IgD-negative memory B cell (primary cell): ENCODE measurements around the gene SPTLC1. TPM values are rescaled to one million over a fixed set of nuclear protein-coding genes. Genes with fewer than 3 reads are reported as not detected.
"Not testable (repeated sequence)": the region's sequence is repeated elsewhere in the genome, so short reads cannot be mapped to it uniquely, and the experiment has no call there.

ENCODE experiments used
- H3K27ac Mint-ChIP-seq, 3 donors: one replicate each; pipeline ENCODE4 v1.8.0; 2020 to 2022; ENCODE audit warnings: mild to moderate bottlenecking in 3 of 3, mixed read lengths in 3 of 3, moderate library complexity in 1 of 3
- H3K27me3 Mint-ChIP-seq: one replicate; pipeline ENCODE4 v1.8.0; 2021; ENCODE audit warnings: mixed read lengths
- H3K36me3 Mint-ChIP-seq: one replicate; pipeline ENCODE4 v1.8.0; 2020; ENCODE audit warnings: mild to moderate bottlenecking, mixed read lengths
- H3K4me1 Mint-ChIP-seq, 3 donors: one replicate each; pipeline ENCODE4 v1.8.0; 2020 to 2022; ENCODE audit warnings: mixed read lengths in 3 of 3, mild to moderate bottlenecking in 1 of 3
- H3K4me3 Mint-ChIP-seq, 4 donors: one replicate each; pipeline ENCODE4 v1.8.0; 2020 to 2022; ENCODE audit warnings: mild to moderate bottlenecking in 4 of 4, mixed read lengths in 4 of 4, moderate library complexity in 3 of 4
- H3K9me3 Mint-ChIP-seq, 3 donors: one replicate each; pipeline ENCODE4 v1.8.0; 2020 to 2021; ENCODE audit warnings: mixed read lengths in 3 of 3, mild to moderate bottlenecking in 1 of 3
- polyA plus RNA-seq: library from polyadenylated mRNA; unstranded; fragments of 300-500 nt; fragmentation: Illumina TruSeq; gene quantifications from one replicate; pipeline ENCODE4 v1.2.3, GENCODE V29; 2021

The SPTLC1 gene
- polyA plus RNA-seq, 1 donor from 2014 or later, result 26.7 TPM

DNA sequence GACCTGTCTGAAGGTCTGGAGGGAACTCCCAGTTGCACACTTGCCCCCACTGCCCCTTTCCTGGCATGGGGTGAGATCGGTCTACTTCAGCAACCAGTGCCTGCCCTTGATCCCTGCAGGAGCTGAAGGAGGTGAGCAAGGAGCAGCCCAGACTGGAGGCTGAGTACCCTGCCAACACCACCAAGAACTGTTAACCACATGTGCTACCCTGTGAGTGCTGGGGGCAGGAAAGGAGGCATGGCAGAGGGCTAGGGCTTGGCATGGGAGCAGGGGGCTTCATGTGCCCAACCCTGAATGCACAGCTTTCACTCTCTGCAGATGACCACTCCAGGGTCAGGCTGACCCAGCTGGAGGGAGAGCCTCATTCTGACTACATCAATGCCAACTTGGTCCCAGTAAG lies 17.3 kb upstream of the SPTLC1 start:
- Mint-ChIP-seq H3K27ac (no peak overlapping the region), H3K4me3 (no peak overlapping the region), H3K9me3 (peaks cover 0 to 6% (median 0%) of the 10 kb centered on the region in 3 donors), H3K36me3 (no peaks in the 10 kb centered on the region), H3K4me1 (peaks cover 4 to 8% (median 6%) of the 10 kb centered on the region in 3 donors), H3K27me3 (peaks cover 12% of the 10 kb centered on the region)

DNA sequence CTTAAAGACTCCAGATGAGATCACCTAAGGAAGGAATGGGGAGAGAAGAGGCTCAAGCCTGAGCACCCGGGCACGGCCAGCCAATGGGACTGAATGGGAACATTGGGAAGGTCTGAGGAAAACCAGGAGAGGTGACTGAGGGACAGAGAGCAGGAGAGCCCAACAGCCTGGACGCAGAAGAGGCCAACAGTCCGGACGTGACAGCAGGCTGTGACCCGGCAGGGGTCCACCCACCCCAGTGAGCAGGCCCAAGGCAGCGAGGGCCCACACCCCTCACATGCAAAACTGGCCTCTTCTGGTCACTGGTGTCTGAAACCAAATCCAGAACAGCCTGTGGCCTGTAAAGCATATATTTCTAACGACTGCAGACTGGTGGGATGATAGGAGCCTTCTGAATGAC lies 7.6 kb upstream of the SPTLC1 start:
- Mint-ChIP-seq H3K27me3 (peaks cover 3% of the 10 kb centered on the region), H3K9me3 (no peaks in the 10 kb centered on the region), H3K36me3 (no peaks in the 10 kb centered on the region), H3K4me1 (no peaks in the 10 kb centered on the region), H3K27ac (no peak overlapping the region), H3K4me3 (no peak overlapping the region)

DNA sequence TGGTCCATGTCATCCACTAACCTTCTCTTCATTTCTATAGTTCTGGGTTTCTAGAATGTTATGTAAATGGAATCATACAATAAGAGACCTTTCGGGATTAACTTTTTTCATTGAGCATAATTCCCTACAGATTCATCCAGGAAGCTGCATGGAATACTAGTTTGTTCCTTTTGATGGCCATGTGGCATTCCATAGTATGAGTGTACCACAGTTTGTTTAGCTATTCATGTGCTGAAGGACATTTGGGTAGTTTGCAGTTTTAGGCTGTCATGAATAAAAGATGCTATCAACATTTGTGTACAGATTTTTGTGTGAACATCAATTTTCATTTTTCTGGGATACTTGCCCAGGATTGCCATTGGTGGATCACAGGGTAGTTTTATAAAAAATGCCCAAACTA lies 6.8 kb upstream of the SPTLC1 start:
- Mint-ChIP-seq H3K9me3 (no peaks in the 10 kb centered on the region), H3K27me3 (peaks cover 3% of the 10 kb centered on the region), H3K4me1 (no peaks in the 10 kb centered on the region), H3K27ac (no peak overlapping the region), H3K4me3 (no peak overlapping the region), H3K36me3 (no peaks in the 10 kb centered on the region)

DNA sequence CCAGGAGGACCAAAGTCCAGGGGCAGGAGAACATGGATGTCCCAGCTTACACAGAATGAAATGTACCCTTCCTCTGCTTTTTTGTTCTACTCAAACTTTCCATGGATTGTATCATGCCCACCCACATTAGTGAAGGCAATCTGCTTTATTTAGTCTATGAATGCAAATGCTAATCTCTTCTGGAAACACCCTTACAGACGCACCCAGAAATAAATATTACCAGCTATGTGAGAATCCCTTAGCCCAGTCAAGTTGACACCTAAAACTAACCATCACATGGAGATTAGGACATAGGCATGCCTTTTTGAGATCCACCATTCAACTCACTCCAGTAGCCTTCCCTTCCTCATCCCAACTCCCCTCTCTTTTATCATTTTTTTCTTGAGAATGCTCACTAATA lies 6.1 kb upstream of the SPTLC1 start:
- H3K27ac Mint-ChIP-seq, result no peak overlapping the region
- no peaks in the 10 kb centered on the region for H3K4me1 Mint-ChIP-seq
- H3K27me3 Mint-ChIP-seq, result peaks cover 3% of the 10 kb centered on the region
- no peaks in the 10 kb centered on the region for H3K9me3 Mint-ChIP-seq
- H3K36me3 Mint-ChIP-seq, result no peaks in the 10 kb centered on the region
- no peak overlapping the region for H3K4me3 Mint-ChIP-seq

DNA sequence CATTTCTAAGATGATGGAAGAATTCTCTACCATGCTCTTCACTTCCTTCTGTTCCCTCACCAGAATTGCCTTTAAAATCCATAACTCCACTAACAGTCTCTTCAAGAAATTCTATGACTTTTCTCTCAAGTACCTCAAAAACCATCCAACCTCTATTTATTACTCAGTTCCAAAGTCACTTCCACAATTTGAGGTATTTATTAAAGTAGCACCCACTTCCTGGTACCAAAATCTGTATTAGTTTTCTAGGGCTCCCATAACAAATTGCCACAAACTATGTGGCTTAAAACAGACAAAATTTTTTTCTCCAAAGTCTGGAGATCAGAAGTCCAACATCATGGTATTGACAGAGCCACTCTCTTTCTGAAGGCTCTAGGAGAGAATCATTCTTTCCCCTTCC lies 4.9 kb upstream of the SPTLC1 start:
- H3K27me3 Mint-ChIP-seq, result peaks cover 3% of the 10 kb centered on the region
- peaks cover 3% of the 10 kb centered on the region for H3K36me3 Mint-ChIP-seq
- peak overlapping the region in 1 of 4 donors; percentile 72 for H3K4me3 Mint-ChIP-seq
- H3K4me1 Mint-ChIP-seq, result peaks cover 3 to 8% (median 3%) of the 10 kb centered on the region in 3 donors
- peak overlapping the region in 1 of 3 donors; percentile 27 for H3K27ac Mint-ChIP-seq
- H3K9me3 Mint-ChIP-seq, result no peaks in the 10 kb centered on the region

DNA sequence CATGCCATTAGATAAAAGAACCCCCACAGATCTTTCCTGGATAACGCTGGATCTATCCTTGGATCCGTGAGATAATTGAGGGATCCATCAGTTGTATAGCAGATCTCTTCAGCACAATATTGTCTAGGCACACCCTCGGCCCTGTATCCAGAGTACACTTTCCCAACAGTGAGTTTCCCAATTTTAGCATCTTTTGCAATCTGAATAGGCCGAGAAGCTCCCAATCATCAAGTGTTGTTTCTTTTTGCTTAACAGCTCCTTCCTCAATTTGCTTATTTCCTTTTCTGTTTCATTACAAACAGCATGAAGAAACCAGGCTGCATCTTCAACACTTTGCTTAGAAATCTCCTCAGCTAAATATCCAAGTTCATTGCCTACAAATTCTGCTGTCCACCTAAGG lies 4.4 kb upstream of the SPTLC1 start:
- Mint-ChIP-seq H3K27ac (peak overlapping the region in 1 of 3 donors; percentile 27), H3K4me3 (peak overlapping the region in 1 of 4 donors; percentile 72), H3K27me3 (peaks cover 3% of the 10 kb centered on the region), H3K4me1 (peaks cover 6 to 10% (median 6%) of the 10 kb centered on the region in 3 donors), H3K9me3 (no peaks in the 10 kb centered on the region), H3K36me3 (peaks cover 4% of the 10 kb centered on the region)

DNA sequence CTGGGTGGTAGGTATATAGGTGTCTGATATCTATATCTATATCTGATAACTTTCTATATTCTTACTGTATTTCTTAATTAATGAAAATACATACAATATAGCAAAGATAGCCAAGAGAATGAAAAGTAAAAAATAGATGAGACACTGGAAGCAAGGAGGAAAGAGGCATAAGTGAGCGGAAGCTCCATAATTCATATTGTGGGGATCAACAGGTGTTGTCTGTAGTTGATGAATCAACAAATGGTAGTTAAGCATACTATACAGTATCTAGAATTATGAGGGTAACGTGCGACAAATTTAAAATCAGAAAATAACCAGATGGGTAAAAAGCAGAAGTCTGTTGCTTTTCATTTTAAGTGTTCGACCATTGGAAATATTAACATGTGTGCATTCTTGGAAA lies 7.1 kb downstream of the SPTLC1 start:
- Mint-ChIP-seq H3K27me3 (no peaks in the 10 kb centered on the region), H3K36me3 (peaks cover 7% of the 10 kb centered on the region), H3K4me3 (no peak overlapping the region), H3K9me3 (no peaks in the 10 kb centered on the region), H3K4me1 (peaks cover 6 to 19% (median 16%) of the 10 kb centered on the region in 3 donors), H3K27ac (no peak overlapping the region)

DNA sequence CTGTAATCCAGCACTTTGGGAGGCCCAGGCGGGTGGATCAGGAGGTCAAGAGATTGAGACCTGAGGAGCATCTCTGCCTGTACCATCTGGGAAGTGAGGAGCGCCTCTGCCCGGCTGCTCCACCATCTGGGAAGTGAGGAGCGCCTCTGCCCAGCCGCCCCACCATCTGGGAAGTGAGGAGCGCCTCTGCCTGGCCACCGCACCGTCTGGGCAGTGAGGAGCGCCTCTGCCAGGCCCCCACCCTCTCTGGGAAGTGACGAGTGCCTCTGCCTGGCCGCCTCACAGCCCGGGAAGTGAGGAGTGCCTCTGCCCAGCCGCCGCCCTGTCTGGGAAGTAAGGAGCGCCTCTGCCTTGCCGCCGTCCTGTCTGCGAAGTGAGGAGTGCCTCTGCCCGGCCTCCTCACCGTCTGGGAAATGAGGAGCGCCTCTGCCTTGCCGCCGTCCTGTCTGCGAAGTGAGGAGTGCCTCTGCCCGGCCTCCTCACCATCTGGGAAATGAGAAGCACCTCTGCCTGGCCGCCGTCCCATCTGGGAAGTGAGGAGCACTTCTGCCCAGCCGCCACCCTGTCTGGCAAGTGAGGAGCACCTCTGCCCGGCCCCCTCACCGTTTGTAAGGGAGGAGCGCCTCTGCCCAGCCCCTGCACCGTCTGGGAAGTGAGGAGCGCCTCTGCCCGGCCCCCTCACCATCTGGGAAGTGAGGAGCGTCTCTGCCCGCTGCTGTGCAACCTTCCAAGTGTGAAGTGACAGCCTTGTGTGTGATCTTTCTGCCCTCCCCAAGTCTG lies 9.6 kb downstream of the SPTLC1 start:
- H3K9me3 Mint-ChIP-seq, H3K4me3 Mint-ChIP-seq, H3K27me3 Mint-ChIP-seq, H3K4me1 Mint-ChIP-seq, H3K36me3 Mint-ChIP-seq, H3K27ac Mint-ChIP-seq: not testable (repeated sequence)

DNA sequence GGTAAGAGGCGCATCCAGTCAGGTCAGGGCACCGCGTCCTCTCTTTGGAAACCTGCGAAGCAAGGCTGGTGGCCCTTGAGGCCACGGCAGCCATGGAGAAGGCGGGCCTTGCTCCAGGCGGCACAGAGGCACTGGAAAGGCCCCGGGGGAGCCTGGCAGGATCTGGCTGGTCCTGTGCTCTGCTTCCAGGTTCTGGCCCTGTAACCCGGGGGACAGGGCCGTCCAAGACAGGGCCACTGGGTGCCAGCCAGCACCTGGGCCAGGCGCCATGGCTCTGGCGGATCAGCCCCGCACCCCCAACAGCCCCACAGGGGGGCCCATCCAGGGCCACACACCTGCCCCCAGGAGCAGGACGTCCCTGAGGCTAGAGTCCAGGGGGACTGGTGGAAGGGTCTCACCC lies 11.6 kb downstream of the SPTLC1 start:
- not testable (repeated sequence) for H3K9me3 Mint-ChIP-seq, H3K27ac Mint-ChIP-seq

DNA sequence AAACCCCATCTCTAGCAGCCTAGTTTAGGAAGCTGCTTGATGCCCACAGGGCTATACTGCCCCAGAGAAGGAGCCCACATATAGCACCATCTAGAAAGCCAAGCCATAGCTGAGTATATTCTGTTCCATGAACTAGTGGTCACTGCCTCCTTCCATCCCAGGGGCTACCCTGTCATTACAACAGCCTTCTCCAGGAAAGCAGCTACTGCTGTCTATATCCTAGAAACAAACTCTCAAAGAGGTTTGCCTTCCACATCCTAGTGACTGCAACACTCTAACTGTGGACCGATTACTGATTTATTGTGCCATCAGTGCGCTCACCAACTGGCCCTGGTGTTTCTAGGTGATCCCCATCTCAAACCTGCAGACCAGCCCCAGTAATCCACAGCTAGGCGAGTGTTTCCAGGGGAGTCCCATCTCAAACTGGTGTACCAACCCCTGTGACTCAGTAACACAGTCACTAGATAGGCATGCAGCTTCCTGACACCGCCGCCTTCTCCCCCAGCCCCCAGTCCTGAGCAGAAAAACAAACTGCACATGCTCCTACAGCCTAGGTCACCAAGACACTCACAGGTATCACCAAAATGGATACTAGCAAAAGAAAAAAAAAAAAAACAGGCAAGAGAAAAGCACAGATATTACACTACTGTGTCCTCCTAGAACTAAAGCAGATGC lies 14.8 kb downstream of the SPTLC1 start:
- peaks cover 5 to 15% (median 6%) of the 10 kb centered on the region in 3 donors for H3K4me1 Mint-ChIP-seq
- no peak overlapping the region for H3K4me3 Mint-ChIP-seq
- peaks cover 0 to 5% (median 0%) of the 10 kb centered on the region in 3 donors for H3K9me3 Mint-ChIP-seq
- peaks cover 8% of the 10 kb centered on the region for H3K36me3 Mint-ChIP-seq
- no peaks in the 10 kb centered on the region for H3K27me3 Mint-ChIP-seq
- H3K27ac Mint-ChIP-seq, result no peak overlapping the region

More for the DNA sequence above, 11.6 kb downstream of the SPTLC1 start:
- not testable (repeated sequence) for H3K4me3 Mint-ChIP-seq, H3K27me3 Mint-ChIP-seq, H3K36me3 Mint-ChIP-seq, H3K4me1 Mint-ChIP-seq

DNA sequence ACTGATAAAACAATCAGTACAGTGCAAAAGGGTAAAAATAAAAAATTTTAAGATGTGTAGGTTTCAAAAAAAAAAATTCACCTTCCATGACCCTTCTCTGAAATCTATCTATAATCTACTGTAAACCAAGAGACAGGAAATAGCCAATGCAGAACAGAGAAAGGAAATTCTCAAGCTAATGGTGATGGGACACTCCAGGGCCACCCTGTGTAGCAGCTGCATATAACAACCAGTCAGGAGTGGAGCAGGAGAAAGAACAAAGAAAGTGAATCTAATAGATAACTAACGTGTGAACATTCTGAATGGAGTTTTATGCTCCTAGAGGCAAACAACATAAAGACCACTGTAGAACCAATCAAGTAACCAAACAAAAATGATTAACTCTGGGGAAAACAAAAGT lies 16.6 kb downstream of the SPTLC1 start:
- H3K27me3 Mint-ChIP-seq, result no peaks in the 10 kb centered on the region
- peak overlapping the region in 3 of 4 donors; percentile 31 to 90 (median 82) for H3K4me3 Mint-ChIP-seq
- peaks cover 8% of the 10 kb centered on the region for H3K36me3 Mint-ChIP-seq
- H3K27ac Mint-ChIP-seq, result peak overlapping the region in 1 of 3 donors; percentile 48
- peaks cover 0 to 5% (median 0%) of the 10 kb centered on the region in 3 donors for H3K9me3 Mint-ChIP-seq
- H3K4me1 Mint-ChIP-seq, result peaks cover 7 to 22% (median 9%) of the 10 kb centered on the region in 3 donors

DNA sequence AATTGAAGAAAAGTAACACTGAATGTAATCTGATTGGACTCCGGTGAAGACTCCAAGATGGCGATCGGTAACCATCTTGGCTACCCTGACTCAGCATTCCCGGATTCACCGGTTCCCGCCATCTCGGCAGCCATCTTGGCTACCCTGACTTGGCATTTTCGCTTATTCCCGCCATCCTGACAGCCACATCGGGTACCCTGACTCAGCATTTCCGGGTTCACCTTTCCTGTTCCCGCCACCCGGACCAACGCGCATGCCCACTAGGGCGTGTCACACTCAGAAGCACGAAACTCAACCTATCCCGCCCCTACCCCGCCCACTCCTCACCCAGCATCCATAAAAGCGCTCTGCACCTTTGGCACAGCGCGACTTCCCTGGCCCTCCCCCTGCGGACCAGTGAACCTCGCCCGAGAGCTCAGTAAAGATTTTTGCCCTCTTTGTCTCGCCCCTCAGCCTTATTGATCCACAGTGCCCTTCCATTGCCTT lies 17.2 kb downstream of the SPTLC1 start:
- H3K27me3 Mint-ChIP-seq, result no peaks in the 10 kb centered on the region
- peaks cover 7 to 22% (median 9%) of the 10 kb centered on the region in 3 donors for H3K4me1 Mint-ChIP-seq
- H3K4me3 Mint-ChIP-seq, result peak overlapping the region; percentile 31 to 90 (median 68)
- H3K36me3 Mint-ChIP-seq, result peaks cover 5% of the 10 kb centered on the region
- H3K27ac Mint-ChIP-seq, result peak overlapping the region in 1 of 3 donors; percentile 48
- peaks cover 0 to 5% (median 0%) of the 10 kb centered on the region in 3 donors for H3K9me3 Mint-ChIP-seq

DNA sequence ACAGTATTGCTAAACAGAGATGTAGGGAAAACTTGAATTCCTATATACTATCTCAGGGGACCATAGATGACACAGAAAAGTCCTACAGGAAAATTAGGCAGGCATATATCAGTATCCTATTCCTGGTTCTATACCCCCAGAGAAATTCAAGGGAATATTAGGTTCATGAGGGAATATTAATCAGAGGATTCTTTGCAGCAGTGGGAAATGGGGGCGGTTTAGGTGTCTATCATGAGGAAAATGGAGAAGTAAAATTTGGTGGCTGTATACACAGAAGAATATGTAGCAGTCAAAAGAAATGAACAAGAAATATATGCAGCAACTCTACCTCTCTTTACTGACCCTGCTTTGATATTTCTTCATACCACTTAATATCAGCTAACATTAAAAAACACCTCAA lies 20.0 kb downstream of the SPTLC1 start:
- no peak overlapping the region for H3K27ac Mint-ChIP-seq
- H3K4me1 Mint-ChIP-seq, result peaks cover 9 to 22% (median 10%) of the 10 kb centered on the region in 3 donors
- H3K27me3 Mint-ChIP-seq, result no peaks in the 10 kb centered on the region
- H3K9me3 Mint-ChIP-seq, result peaks cover 0 to 5% (median 0%) of the 10 kb centered on the region in 3 donors
- H3K36me3 Mint-ChIP-seq, result no peaks in the 10 kb centered on the region
- H3K4me3 Mint-ChIP-seq, result no peak overlapping the region

DNA sequence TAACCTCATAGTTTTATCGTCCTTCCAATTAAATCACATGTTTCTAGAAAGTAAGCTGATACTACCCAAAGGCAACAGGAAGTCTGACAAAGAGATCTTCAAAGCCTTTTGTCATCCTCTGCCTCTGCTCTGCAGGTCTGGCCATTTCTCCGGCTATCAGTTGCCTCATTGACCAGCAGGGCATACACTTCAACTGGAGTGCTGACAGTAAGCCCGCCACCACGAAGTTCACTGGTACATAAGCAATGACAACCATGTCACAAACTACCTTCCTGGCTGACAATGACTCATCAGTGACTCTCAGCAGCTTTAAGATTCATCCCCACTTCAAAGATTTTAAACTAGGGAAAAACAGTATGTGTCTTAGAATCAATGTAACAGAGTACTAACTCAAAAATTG lies 20.6 kb downstream of the SPTLC1 start:
- peak overlapping the region in 1 of 3 donors; percentile 46 for H3K27ac Mint-ChIP-seq
- H3K27me3 Mint-ChIP-seq, result no peaks in the 10 kb centered on the region
- no peaks in the 10 kb centered on the region for H3K36me3 Mint-ChIP-seq
- H3K9me3 Mint-ChIP-seq, result peaks cover 0 to 5% (median 0%) of the 10 kb centered on the region in 3 donors
- no peak overlapping the region for H3K4me3 Mint-ChIP-seq
- peaks cover 9 to 22% (median 10%) of the 10 kb centered on the region in 3 donors for H3K4me1 Mint-ChIP-seq

DNA sequence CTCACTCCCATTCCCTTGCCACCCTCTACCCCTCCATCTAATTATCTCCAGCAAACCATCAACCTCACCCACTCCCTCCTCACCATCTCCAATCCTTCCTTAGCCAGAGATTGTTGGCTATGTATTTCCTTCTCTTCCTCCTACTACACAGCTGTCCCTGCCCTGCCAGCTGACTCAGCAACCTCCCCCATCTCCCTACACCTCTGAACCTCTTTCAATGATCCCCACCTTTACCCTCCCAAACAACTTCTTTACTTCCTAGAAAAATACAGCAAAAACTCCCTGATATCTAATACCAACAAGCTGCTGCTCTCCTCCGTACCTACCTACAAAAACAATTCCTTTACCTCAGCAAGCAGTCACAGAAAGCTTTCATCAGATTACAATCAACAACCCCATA lies 37.3 kb downstream of the SPTLC1 start:
- Mint-ChIP-seq H3K36me3 (peaks cover 3% of the 10 kb centered on the region), H3K4me1 (no peaks in the 10 kb centered on the region), H3K27me3 (no peaks in the 10 kb centered on the region), H3K27ac (no peak overlapping the region), H3K4me3 (no peak overlapping the region), H3K9me3 (no peaks in the 10 kb centered on the region)
